Amniotic epithelial cell (primary cell): ENCODE results near the gene HMGB3.
A peak's percentile ranks its signal among the peaks of the same experiment; 100 is the strongest.
"Not testable (repeated sequence)": the region's sequence is repeated elsewhere in the genome, so short reads cannot be mapped to it uniquely, and the experiment has no call there.

Experiments
- DNase-seq: peaks from one replicate; pipeline ENCODE4 v3.0.0-alpha.2; 2010; ENCODE audit warnings: low read depth

The HMGB3 gene

DNA sequence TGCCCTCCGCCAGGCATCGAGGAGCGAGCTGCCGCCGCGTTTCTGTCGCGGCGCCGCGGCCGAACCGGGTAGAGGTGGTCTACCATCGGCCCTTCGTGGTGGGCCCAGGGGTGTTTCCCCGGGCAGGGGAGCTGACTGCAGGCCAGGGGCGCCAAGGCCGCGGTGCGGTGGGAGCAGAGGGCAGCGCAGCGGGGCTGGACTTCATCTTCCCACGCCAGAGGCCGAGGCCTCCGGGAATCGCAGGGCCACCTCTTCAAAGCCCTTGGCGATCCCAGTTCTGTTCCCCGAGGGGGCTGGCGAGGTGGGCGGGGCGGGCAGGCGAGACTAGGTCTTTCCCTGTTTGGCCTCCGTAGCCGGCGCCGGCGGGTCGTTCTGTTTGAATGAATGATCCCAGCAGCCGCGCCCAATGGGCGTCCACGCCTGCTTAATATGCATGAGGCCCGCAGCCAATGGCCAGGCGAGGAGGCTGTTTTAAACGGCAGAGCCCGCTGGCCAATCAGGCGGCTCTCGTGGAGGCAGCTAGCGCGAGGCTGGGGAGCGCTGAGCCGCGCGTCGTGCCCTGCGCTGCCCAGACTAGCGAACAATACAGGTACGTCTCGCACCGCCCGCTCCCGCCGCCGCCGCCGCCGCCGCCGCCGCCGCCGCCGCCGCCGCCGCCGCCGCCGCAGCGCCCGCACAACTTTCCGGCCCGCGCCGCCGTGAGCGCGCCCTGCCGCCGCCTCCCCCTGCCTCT is at the start of gene HMGB3:
HMGB3 (plus strand) TSS at position 548 of the 733 bp plus-strand sequence. CDS start 2,265 bp downstream, outside the sequence.
- peak; percentile 84 for DNase-seq

- DNase-seq = no peak
These were observed 49.2 kb upstream of the HMGB3 start for GRCh38 chrX:150933945-150934350.

DNA sequence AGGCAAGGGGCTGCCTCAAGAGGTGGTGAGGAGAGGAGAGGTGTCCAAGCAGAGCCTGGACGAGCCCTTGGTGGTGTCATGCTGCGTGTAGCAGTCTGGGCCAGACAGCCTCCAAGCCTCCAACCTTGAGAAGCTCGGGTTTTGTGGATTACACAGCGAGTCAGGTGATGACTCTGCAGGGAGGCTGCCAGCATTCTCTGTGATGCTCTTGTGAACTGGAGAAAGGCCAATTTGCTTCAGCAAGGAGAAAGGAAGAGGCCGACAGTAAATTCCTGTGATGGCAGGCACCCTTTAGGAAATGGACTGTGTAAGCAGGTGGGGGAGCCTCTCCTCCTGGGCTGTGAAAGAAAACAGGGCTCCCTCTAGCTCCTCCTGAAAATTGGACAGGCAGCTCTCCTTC is 48.7 kb upstream of the HMGB3 start:
- peak; percentile 60 for DNase-seq

DNA sequence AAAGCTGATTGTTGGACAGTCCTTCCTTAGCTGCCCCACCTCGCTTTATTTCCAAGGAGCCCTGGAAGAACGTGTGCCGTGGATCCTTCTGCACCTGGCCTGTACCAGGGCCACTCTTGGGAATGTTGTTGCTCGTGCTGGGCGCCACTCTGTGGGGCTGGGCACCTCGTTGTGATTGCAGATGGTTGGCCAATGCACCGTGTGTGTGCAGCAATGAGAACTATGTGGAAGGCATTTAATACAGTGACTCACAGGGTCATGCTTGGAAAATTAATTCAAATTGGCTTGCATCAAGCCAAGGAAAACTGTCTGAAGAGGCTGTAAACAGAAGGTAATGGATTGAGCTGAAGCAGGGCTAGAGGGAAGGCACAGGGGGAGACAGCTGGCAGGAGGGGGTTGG is 47.7 kb upstream of the HMGB3 start:
- peak; percentile 48 for DNase-seq

GRCh38 chrX:150936556-150936955 is 46.6 kb upstream of the HMGB3 start:
- no peak for DNase-seq

DNA sequence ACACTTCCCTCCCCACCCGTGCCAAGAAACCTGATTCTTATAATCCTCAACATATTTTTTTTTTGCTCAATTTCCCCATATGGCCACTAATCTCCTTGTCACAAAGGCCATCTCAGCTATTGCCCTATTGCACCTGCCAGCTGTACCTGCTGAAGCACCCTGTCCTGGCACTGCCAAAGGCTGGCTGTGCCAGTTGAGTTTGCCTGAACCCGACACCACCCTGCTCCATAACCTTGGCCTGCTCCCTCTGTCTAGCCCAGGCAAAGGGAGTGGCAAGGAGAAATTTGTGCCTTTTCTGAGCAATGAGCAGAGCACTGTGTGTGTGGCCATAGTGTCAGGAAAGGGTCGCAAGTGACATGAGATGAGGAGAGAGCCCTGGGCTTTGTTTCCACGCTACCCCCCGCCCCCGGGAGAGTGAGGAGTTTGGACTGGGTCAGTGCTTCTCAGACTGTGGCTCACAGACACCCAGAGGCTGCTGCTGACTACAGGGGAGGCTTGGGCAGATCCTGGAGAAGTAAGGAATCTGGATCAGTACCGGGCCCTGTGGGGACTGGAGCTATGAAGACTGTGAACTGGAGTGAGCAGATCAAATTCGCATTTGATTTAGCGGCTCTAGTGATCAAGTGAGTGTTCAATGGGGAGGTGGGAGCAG is 42.2 kb upstream of the HMGB3 start:
- no peak for DNase-seq

- no peak for DNase-seq
These were observed 41.6 kb upstream of the HMGB3 start for GRCh38 chrX:150941580-150941979.

GRCh38 chrX:150942942-150943594 is 40.1 kb upstream of the HMGB3 start:
- no peak for DNase-seq

DNA sequence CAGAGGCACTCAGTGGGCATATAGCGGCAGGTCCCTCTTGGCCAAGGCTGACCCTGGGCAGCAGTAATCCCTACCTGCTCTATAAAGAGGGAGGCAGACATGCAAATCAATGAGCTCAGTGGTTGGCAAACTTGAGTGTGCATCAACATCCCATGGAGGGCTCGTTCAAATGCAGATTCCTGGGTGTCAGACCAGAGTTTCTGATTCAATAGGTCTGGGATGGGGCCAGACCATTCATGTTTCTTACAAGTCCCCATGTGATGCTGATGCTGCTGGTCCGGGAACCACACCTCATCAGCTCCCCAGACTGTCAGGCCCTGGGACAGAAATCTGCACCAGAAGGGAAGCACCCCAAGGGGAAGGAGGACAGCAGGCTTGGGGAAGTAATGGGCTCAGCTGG is 38.9 kb upstream of the HMGB3 start:
- DNase-seq = no peak

DNA sequence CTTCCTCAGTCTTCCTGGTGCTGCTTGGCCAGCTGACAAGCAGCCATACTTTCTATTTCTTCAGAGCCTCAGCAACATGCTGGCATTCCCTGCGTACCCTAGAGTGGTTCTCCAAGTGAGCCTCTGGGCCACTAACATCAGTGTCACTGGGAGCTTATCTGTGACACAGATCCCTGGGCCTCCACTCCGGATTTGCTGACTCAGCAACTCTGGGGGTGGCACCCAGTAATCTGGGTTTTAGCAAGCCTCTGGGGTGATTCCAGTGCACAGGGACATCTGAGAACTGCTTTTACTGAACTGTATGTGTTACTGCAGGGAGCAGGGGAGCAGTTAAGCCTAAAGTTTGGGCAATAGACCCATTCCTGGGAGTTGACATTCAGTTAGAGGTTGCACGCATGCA is 28.2 kb upstream of the HMGB3 start:
- DNase-seq = no peak

GRCh38 chrX:150955590-150955989 is 27.5 kb upstream of the HMGB3 start:
- DNase-seq = no peak

DNA sequence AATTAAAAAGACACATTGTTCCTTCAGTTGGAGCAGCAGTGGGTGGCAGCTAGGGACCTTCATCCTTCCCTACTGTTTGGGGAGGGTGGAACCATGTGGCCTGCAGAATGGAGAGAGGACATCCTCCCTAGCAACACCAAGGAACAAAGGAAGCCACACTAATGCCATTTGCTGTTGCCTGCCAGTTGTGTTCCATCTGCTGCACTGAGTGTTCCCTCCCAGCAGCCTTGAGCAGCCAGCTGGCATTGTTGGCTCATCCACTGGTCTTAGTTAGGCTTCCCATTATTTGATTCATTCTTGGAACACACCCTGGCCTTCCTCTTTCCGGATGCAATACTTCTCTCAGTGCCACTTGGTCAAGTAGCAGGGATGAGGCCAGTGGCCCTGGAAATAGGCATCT is 25.0 kb upstream of the HMGB3 start:
- DNase-seq = no peak

DNA sequence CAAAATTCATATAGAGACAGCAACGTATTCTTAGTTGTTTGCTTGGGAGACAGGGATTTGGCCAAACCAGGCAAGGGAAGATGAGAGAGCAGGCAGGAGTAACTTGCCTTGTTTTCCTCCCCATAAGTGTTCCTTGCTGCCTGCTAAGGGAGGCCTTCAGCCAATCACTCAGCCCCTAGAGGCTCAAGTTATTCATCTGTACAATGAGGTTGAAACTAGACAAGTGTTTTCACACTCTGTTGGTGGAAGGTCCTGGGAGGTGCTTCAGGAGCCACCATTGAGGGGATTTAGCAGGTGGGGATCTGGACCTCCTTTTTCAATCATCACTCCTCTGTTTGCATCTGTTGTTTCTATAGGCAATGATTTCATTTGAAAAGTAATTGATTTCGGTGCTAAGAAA is 23.6 kb upstream of the HMGB3 start:
- no peak for DNase-seq

- DNase-seq = no peak
These were observed 21.5 kb upstream of the HMGB3 start for GRCh38 chrX:150961631-150962030.

- DNase-seq = not testable (repeated sequence)
These were observed 18.7 kb upstream of the HMGB3 start for GRCh38 chrX:150964416-150964815.

DNA sequence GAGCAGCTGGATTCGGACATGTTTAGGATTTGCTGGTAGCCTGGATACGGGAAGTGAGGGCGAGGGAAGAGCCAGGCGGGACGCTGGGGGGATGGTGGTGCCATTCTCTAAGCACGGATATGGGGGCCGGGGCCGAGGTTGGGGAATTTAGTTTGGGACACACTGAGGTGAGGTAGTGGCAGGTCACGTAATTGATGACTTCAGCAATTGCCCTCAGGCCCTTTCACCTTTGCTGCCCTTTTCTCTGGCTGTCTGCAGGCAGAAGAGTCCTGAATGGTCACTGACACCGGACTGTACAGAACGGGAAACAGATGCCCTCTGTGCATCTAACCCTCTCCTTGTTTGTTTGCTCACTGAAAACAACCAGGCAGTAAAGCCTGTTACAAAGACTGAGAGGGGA is 16.9 kb upstream of the HMGB3 start:
- no peak for DNase-seq

GRCh38 chrX:150966742-150967141 is 16.4 kb upstream of the HMGB3 start:
- no peak for DNase-seq

DNA sequence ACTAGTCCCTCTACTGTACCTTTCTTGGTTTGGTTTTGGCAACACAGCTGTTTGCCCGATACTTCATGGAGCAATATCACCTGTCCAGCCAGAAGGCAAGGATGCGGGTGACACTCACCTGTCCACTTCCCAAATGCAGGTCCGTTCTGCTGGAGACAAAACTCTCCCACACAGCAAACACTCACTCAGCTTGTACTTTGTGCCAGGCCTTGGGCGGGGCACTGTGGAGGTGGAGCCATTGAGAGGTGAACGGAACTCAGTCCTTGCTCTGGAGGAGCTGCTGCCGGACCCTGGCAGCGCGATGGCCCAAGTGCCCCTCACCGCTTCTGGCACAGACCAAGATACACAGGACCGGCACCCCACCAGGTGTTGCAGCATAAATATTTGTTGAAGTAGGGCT is 15.3 kb upstream of the HMGB3 start:
- DNase-seq = no peak

DNA sequence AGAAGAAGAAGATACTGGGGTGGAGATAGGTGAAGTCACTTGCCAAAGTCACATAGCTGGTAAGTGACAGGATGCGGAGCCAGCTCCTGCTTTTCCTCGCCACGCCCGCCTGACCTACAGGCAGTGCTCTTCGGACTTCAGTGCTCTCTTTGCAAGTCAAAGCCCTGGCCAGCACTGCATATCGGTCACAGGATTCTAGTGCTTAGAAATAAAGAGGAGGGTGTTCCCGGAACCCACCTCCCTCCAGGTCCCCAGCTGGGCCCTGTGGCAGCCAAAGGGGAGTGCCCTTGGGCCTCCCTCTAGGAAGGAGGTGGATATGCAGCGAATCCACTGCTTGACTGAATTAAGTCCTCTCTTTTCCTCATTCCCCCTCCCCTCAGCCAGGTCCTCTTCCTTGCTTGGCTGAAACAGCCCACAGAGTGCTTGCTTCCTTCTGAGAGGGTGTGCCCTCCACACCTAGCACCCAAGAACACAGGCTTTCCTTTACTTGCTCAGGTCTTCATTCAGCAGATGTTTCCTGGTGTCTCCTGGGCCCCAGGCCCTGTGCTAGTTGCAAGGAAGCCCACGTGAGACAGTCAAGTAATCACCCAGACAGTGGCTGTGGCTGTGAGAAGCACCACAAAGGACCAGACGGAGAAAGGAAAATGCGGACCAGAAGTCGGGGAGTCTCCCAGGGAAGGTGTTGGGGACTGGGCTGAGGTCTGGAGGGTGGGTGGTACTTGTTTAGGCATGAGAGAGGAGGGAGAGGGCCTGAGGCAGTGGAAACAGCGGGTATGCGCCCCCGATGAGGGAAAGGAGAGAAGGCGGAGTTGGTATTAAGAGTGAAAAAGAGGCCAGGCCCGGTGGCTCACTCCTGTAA is 14.0 kb upstream of the HMGB3 start:
- DNase-seq = no peak

- DNase-seq = no peak
These were observed 10.7 kb upstream of the HMGB3 start for GRCh38 chrX:150972450-150972849.

GRCh38 chrX:150975655-150976390 is 7.3 kb upstream of the HMGB3 start:
- DNase-seq = no peak
